GM19193 (cell line): ENCODE results near the gene AMZ1.

Experiments used
- POLR2A ChIP-seq: IDR thresholded peaks from 4 replicates; pipeline ENCODE4 v1.6.1; 2011; ENCODE audit not compliant: insufficient read depth, insufficient read length; ENCODE audit errors: extremely low read depth

Gene AMZ1

DNA sequence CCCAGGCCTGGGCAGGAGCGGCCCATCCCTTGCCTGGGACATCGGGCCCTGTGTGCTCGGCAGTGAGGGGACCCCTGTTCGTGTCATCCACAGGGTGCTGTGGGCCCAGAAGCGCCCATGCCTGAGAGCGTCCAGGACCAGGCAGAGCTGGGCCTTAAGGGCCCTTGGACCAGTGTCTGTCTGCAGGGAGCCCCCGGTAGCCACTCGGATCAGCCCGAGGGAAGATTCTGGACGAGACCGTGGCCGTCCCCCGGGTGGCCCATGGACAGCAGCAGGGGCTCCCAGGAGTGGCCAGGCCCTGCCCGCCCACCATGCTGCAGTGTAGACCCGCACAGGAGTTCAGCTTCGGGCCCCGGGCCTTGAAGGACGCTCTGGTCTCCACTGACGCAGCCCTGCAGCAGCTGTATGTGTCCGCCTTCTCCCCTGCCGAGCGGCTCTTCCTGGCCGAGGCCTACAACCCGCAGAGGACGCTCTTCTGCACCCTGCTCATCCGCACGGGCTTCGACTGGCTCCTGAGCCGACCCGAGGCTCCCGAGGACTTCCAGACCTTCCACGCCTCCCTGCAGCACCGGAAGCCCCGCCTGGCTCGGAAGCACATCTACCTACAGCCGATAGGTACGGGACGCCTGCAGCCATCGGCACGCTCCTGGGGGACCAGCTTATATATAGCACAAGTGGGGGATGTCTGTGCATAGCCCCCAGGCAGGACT lies 12.3 kb downstream of the AMZ1 start:
- TF ChIP-seq POLR2A = no peak

DNA sequence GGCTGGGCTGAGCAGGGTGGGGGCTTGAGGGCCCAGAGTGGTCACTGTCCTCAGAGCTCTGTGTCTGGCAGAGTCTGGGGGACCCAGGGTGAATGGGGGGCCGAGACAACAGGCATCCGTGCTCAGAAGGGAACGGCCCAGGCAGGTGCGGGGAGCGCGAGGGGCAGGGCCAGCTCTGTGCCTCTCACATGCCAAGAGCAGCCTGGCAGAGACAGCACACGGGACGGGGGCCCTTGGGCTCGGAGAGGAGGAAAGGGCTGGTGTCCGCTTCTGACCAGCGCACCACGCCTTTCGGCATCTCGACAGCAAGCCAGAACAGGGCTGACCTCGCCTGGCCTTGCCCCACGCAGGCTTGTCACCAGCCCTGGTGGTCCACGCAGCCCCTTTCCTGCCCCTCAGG lies 13.4 kb downstream of the AMZ1 start:
- TF ChIP-seq POLR2A = no peak

DNA sequence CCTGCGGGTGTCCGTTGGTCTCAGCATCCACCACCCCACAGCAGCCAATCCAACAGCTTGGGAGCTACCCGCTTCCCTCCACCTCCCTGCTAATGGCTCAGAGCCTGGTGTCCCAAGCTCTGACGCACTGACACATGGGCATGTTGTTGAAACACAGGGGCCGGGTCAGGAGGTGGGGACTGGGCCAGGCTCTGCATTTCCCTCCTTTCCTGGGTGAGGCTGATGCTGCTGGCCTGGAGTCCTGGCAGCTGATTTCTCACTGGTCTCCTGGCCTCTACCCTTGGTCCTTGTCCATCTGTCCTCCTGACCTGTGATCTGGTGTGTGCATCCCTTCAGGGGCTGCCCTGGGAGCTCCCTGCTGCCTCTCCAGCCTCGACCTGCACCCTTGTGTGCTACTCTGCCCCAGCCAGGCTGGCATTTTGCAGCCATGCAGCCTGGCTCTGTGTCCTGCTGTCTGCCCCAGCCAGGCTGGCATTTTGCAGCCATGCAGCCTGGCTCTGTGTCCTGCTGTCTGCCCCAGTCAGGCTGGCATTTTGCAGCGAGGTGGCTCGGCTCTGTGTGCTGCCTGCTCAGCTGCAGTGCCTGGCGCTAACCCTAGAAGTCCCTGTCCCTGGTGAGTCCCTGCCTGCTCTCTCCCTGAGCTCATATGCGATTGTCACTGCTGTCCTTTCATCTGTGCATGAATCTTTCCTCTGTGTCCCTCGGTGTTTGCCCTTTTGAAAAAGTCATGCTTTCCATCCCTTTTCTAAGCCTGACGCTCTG lies 14.0 kb downstream of the AMZ1 start:
- TF ChIP-seq POLR2A = no peak

DNA sequence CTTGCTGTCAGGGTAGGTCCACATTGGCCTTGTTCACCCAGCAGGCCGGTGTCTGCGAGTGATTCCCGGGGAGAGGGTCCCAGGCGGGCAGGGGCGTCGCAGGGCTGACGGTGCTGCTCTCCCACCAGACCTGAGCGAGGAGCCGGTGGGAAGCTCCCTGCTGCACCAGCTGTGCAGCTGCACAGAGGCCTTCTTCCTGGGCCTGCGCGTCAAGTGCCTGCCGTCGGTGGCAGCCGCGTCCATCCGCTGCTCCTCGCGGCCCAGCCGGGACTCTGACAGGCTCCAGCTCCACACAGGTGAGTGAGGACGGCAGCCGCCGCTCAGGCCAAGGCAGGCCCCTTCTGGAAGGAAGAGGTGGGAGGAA lies 14.6 kb downstream of the AMZ1 start:
- no peak for TF ChIP-seq POLR2A

DNA sequence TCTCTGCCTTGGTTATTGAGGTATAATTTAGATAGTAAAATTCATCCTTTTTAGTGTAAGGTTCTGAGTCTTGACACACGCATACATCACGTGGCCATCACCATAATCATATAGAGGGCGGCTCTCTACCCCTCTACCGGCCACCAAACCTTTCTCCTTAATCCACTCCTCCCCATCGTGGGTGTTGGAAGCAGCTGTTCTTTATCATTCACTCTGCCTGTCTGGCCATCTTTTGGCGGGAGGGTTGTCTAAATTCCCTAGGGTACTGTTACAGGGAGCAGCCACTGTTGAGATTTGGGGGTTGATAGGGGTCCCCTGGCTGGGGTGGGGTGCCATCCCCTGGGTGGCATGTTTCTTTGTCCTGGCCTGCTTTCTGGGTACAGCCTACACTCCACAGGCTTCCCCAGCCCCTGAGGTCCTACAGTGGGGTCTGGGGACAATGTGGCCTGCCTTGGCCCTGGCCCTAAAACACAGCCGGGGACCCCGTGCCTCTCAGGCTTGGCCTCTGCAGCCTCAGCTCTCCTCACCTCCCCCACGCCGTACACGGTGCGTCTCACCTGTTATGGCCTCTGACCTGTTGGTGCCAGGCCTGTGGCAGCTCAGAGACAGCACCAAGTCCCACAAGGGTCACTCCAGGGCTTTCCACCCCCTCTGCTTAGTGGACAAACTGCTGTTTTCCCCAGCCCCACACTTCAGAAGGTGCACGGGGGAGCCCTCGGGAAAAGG lies 17.5 kb downstream of the AMZ1 start:
- TF ChIP-seq POLR2A = no peak

DNA sequence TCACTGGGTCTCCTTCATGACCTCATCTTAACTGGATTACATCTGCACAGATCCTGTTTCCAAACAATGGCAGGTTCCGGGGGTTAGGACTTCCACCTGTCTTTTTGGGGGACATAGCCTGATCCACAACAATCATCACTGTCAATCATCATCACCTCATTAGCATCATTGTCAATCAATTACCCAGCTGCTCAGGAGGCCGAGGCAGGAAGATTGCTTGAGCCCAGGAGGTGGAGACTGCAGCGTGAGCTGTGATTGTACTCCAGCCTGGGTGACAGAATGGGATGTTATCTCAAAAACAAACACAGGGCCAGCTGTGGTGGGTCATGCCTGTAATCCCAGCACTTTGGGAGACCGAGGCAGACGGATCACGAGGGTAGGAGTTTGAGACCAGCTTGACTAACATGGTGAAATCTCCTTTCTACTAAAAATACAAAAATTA lies 18.7 kb downstream of the AMZ1 start:
- no peak for TF ChIP-seq POLR2A

DNA sequence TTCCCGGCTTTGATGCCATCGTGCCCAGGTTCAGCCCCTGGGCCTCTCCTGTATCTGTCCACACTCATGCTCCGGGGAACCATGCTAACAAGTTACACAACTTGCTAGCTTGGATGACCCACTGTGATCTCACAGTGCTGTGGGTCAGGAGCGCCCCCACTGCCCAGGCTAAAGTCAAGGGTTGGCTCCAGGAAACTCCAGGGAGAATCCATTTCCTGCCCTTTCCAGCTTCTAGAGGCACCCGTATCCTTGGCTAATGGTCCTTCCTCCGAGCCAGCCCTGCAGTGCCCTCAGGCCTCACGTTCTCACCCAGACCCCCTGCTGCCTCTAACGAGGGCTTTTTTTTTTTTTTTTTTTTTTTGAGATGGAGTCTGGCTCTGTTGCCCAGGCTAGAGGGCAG lies 19.5 kb downstream of the AMZ1 start:
- TF ChIP-seq POLR2A = no peak

DNA sequence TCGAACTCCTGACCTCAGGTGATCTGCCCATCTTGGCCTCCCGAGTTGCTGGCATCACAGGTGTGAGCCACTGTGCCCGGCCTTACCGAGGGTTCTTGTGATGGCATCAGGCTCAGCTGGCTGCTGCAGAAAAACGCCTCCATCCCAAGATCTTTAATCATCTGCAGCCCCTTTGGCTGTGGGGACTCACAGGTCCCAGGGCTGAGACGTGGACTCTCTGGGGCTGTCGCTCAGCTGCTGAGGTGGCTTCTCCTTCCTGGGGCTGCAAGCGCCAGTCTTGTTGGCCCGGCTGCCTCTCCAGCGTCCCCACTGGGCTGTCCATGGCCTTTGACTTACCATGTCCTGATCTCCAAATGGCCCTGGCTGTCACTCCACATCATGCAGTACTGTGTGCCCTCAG lies 20.0 kb downstream of the AMZ1 start:
- TF ChIP-seq POLR2A = no peak

DNA sequence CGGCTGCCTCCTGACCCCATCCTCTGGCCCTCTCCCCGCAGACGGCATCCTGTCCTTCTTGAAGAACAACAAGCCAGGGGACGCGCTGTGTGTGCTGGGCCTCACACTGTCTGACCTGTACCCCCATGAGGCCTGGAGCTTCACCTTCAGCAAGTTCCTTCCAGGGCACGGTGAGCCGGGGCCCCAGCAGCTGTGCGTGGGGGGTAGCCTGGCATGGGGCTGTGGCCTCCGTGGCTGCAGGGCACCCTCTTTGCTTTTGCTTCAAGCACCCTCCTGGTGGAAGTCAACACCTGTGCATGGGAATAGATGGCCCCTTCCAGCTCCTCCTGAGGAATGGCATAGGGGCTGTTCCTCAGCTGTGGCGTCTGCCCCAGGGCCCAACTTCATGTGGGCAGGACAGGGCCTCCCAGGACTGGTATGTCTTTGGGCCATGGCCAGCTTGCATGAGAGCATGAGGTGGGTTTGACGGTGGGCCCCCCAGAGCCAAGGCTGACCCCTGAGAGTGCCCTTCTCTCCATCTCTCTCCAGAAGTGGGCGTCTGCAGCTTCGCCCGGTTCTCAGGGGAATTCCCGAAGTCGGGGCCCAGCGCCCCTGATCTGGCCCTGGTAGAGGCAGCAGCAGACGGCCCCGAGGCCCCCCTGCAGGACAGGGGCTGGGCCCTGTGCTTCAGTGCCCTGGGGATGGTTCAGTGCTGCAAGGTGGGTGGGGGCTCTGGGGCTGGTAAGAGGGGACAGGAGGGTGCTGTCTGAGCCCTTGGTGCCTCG lies 20.7 kb downstream of the AMZ1 start:
- no peak for TF ChIP-seq POLR2A

DNA sequence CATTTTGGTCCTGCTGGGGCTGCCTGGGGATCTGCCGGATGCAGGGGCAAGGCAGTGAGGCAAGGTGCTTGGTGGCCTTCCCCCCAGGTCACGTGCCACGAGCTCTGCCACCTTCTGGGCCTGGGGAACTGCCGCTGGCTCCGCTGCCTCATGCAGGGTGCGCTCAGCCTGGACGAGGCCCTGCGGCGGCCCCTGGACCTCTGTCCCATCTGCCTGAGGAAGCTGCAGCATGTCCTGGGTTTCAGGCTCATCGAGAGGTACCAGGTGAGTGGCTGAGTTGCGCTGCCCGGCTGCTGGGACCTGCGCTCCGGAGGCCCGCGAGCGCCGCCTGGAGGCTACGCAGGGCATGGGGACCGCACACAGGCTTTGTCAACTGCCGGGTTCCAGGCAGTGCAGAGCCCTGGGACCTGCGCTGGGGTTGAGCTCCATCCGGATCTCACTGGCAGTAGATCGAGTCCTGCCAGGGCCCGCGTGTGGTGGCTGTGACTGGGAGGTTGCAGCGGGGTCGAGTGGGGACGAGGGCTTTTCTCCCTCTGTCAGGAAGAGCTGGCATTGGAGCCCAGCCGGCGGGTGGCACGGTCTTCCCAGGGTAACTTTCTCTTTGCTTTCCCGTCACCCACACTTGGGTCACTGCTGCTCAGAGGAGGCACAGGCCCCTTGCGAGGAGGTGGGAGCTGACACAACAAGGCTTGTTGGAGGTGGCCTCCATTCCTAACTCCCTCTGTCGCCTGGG lies 21.7 kb downstream of the AMZ1 start:
- TF ChIP-seq POLR2A = no peak

DNA sequence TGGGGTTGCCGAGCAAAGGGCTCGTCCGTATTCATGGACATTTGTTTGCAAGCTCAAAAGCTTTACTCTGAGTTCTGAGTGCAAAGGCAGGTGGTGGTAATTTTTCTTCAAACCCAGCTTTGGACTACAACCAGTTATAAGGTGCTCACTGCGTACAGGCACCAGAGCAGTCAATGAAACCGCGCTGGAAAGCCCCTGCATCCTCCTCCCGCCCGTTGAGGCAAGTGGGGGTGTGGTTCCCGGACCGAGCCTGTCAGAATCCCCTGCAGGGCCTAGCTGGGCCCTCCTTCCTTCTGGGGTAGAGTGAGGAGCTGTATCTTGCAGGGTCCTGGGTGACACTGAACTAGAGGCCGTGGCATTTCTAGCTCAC lies 22.3 kb downstream of the AMZ1 start:
- no peak for TF ChIP-seq POLR2A

DNA sequence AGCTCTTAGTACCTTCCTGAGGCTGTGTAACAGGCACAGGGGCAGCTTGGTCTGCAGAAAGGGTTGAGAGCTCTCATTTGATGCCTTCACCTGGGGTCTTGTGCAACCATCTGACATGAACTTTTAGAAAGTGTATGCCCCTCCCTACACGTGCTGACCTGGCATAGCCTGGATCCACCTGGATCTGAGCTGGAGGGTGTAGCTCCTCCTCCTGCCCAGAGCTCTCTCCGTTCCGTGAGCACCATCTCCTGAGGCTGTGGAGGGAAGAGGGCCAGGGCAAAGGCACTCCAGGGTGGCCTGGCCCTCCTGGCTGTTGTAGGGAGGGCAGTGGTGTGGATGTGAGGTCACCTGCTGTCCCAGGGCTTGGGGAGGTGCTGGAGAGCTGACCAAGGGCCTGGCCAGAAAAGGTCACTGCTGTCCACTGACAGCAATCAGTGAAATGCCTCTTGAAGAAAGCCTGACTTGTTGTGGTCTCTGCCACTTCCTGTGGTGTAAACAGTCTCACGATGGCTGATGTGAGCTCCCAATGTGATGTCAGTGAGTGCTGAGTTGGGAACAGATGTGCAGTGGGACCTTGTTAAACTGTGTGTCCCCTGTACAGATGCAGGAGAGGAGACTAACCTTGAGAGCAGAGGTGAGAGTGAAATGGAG lies 23.0 kb downstream of the AMZ1 start:
- TF ChIP-seq POLR2A = no peak

DNA sequence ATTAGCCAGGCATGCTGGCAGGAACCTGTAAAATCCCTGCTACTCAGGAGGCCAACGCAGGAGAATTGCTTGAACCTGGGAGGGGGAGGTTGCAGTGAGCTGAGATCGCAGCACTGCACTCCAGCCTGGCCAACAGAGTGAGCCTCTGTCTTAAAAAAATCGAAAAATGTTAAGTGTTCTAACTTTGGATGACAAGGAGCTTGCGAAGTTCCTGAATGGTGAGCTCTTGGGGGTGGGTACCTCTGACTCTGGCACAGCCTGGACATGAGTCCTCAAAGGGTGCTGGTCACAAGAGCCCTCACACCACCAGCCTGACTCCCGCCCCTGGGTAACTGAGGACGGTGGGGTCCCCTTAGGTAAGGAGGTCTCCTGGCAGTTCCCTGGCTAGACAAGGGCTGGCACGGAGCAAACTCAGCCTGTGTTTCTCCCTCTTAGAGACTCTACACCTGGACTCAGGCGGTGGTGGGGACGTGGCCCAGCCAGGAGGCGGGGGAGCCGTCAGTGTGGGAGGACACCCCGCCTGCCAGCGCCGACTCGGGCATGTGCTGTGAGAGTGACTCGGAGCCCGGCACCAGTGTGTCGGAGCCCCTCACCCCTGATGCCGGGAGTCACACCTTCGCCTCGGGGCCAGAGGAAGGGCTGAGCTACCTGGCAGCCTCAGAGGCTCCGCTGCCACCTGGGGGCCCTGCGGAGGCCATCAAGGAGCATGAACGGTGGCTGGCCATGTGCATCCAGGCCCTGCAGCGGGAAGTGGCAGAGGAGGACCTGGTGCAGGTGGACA lies 24.1 kb downstream of the AMZ1 start:
- no peak for TF ChIP-seq POLR2A
